ENCODE measurements around the gene RYR2. TPM values are rescaled to one million over a fixed set of nuclear protein-coding genes. Genes with fewer than 3 reads are reported as not detected.

Gene RYR2
- total and polyA plus RNA-seq, 3 donors from 2014 or later, result 5.4 to 9.5 (median 9.1) TPM

- no peaks in the 10 kb centered on the region for H3K36me3 ChIP-seq (ENCODE audit: low read depth, missing control alignments)
- no peaks in the 10 kb centered on the region for H3K9me3 ChIP-seq
- TF ChIP-seq POLR2A (IDR thresholded peaks at IDR 0.05), result no peak
- TF ChIP-seq, protein P1, sequence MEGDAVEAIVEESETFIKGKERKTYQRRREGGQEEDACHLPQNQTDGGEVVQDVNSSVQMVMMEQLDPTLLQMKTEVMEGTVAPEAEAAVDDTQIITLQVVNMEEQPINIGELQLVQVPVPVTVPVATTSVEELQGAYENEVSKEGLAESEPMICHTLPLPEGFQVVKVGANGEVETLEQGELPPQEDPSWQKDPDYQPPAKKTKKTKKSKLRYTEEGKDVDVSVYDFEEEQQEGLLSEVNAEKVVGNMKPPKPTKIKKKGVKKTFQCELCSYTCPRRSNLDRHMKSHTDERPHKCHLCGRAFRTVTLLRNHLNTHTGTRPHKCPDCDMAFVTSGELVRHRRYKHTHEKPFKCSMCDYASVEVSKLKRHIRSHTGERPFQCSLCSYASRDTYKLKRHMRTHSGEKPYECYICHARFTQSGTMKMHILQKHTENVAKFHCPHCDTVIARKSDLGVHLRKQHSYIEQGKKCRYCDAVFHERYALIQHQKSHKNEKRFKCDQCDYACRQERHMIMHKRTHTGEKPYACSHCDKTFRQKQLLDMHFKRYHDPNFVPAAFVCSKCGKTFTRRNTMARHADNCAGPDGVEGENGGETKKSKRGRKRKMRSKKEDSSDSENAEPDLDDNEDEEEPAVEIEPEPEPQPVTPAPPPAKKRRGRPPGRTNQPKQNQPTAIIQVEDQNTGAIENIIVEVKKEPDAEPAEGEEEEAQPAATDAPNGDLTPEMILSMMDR (IDR thresholded peaks at IDR 0.05), result peak; percentile 35 to 59 (median 57)
- intact Hi-C loops (cut with DNase I; ENCODE audit: low total_unique reads), result no loop called here
- no peaks in the 10 kb centered on the region for H3K4me1 ChIP-seq
- 13% methylated on average over 6 of the region's 6 CpGs for WGBS, 2 donors
- no peak overlapping the region for H3K27ac ChIP-seq
- peak; percentile 85 for DNase-seq
- H3K4me3 ChIP-seq, result no peak overlapping the region
- no peaks in the 10 kb centered on the region for H3K27me3 ChIP-seq
Measured at GRCh38 chr1:237851210-237851845, 809.3 kb downstream of the RYR2 start.

GRCh38 chr1:237852342-237852741 lies 810.4 kb downstream of the RYR2 start:
- no peak overlapping the region for H3K27ac ChIP-seq
- H3K4me1 ChIP-seq, result no peaks in the 10 kb centered on the region
- H3K9me3 ChIP-seq, result no peaks in the 10 kb centered on the region
- H3K36me3 ChIP-seq (ENCODE audit: low read depth, missing control alignments), result no peaks in the 10 kb centered on the region
- H3K4me3 ChIP-seq, result no peak overlapping the region
- no peaks in the 10 kb centered on the region for H3K27me3 ChIP-seq
- DNase-seq, result no peak
- no peak for TF ChIP-seq POLR2A (IDR thresholded peaks at IDR 0.05)
- TF ChIP-seq, protein P1 (IDR thresholded peaks at IDR 0.05), result no peak
- 67 to 81% methylated on average over 3 of the region's 3 CpGs for WGBS, 2 donors
- intact Hi-C loops (cut with DNase I; ENCODE audit: low total_unique reads), result no loop called here

DNA sequence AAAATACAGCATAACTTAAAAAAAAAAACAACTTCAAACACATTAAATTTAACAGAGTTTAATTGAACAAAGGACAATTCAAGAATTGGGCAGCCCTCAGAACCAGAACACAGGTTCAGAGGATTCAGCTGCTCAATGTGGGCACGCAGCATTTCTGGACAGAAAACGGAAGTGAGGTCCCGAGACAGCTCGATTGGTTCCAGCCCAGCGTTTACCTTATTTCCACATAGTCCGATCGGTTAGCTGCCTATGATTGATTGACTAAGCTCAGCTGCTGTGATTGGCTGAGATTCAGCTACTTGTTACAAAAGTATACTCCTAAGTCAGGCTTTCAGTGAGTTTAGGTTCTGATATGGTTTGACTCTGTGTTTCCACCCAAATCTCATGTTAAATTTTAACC lies 815.5 kb downstream of the RYR2 start:
- Histone ChIP-seq H3K9me3 (no peaks in the 10 kb centered on the region), H3K27ac (no peak overlapping the region), H3K4me3 (no peak overlapping the region), H3K36me3 (ENCODE audit: low read depth, missing control alignments) (no peaks in the 10 kb centered on the region), H3K4me1 (no peaks in the 10 kb centered on the region), H3K27me3 (no peaks in the 10 kb centered on the region)
- intact Hi-C loops (cut with DNase I; ENCODE audit: low total_unique reads), result no loop called here
- TF ChIP-seq, protein P1 (IDR thresholded peaks at IDR 0.05), result no peak
- no peak for TF ChIP-seq POLR2A (IDR thresholded peaks at IDR 0.05)
- no peak for DNase-seq
- WGBS, 2 donors, result 59 to 87% methylated on average over 7 of the region's 7 CpGs

DNA sequence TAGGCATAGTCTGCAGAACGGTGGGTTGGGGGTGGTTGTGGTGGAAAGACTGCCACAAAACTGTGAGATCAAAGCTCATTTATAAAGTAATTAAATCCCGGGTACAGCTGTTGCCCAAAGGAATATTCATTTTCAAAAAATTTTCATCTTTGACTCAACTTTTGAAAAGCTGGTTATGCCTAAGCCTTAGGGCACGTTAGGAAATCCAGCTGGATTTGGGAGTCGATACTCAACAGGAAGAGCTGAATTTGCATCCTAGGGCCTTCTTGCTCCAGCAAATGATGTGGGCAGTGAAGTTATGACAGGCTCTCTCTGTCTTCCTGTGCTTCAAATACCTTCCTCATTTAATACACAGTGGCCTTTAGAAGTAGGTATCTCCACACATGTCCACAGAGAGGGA lies 817.0 kb downstream of the RYR2 start:
- Histone ChIP-seq H3K9me3 (no peaks in the 10 kb centered on the region), H3K27ac (no peak overlapping the region), H3K4me1 (peaks cover under 1% of the 10 kb centered on the region), H3K27me3 (no peaks in the 10 kb centered on the region), H3K36me3 (ENCODE audit: low read depth, missing control alignments) (no peaks in the 10 kb centered on the region), H3K4me3 (no peak overlapping the region)
- intact Hi-C loops (cut with DNase I; ENCODE audit: low total_unique reads), result no loop called here
- 68% methylated on average over 4 of the region's 4 CpGs for WGBS, 2 donors
- TF ChIP-seq, protein P1 (IDR thresholded peaks at IDR 0.05), result no peak
- no peak for TF ChIP-seq POLR2A (IDR thresholded peaks at IDR 0.05)
- DNase-seq, result no peak

DNA sequence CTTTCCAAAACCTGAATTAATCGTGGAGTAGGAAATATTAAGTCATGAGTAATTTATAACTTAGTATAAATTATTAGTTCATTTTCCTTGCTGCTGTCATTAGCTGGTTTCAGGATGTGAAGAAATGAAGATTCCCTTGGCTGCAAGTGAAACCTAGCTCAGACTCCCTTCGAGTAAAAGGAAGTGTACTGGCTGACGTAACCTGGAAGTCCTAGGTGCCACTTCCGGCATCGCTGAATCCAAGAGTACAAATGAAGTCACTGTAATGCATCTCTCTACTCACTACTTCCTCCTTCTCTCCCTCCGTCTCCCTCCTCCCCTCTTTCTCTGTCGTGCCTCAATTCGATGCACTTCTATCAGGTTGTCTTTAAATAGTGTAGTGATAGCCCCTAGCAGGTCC lies 820.0 kb downstream of the RYR2 start:
- H3K36me3 ChIP-seq (ENCODE audit: low read depth, missing control alignments), result no peaks in the 10 kb centered on the region
- no peaks in the 10 kb centered on the region for H3K27me3 ChIP-seq
- peak; percentile 19 for DNase-seq
- no peak overlapping the region for H3K27ac ChIP-seq
- peaks cover 9% of the 10 kb centered on the region for H3K4me1 ChIP-seq
- no peak overlapping the region for H3K4me3 ChIP-seq
- no peaks in the 10 kb centered on the region for H3K9me3 ChIP-seq
- TF ChIP-seq, protein P1 (IDR thresholded peaks at IDR 0.05), result no peak
- TF ChIP-seq POLR2A (IDR thresholded peaks at IDR 0.05), result no peak
- intact Hi-C loops (cut with DNase I; ENCODE audit: low total_unique reads), result no loop called here
- WGBS, 2 donors, result 55 to 61% methylated on average over 8 of the region's 8 CpGs
